Measurements from ENCODE around the gene CC2D2B. TPM values are rescaled to one million over a fixed set of nuclear protein-coding genes. Genes with fewer than 3 reads are reported as not detected.

CC2D2B gene
- total and polyA plus RNA-seq, 2 of the 8 experiments (the other 6 are each of a cell fraction or from before 2014, with no cell fraction given) = 0.09 to 0.71 TPM

DNA sequence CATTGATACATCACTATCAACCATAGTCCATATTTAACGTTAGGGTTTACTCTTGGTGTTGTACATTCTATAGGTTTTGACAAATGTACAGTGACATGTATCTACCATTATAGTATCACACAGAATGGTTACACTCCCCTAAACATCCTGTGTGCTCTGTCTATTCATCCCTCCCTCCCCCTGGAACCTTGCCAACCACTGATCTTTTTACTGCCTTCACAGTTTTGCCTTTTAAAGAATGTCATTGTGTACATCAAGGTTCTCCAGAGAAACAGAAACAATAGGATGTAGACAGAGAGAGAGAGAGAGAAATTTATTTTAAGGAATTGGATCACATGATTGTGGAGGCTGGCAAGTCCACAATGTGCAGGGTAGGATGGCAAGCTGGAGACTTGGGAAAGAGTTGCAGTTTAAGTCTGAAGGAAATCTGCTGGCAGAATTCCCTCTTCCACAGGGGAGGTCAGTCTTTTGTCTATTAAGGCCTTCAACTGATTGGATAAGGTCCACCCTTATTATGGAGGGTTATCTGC, 90.5 kb downstream of the CC2D2B start (continued):
- no peak for TF ChIP-seq HDAC2 (IDR thresholded peaks at IDR 0.05; ENCODE audit: borderline replicate concordance in 1 of 2, low read depth in 2 of 2, low read length in 2 of 2)

Measured in H1 (cell line).